ENCODE data around the gene COL15A1.

Gene COL15A1

GRCh38 chr9:98902925-98903324 is 40.8 kb upstream of the COL15A1 start:
- no peaks in the 10 kb centered on the region for H3K79me2 ChIP-seq (ENCODE audit: insufficient read depth, low read length)
- no peaks in the 10 kb centered on the region for H3F3A ChIP-seq (ENCODE audit: low read depth)
- no peaks in the 10 kb centered on the region for H4K20me1 ChIP-seq (ENCODE audit: insufficient read depth, low read length, poor library complexity, severe bottlenecking)
- H3K9me3 ChIP-seq (ENCODE audit: insufficient read depth, low read depth, low read length), result no peaks in the 10 kb centered on the region
- H3K9me2 ChIP-seq (replicated peaks; ENCODE audit: low read depth, low read length), result no peaks in the 10 kb centered on the region
- H3K9ac ChIP-seq (ENCODE audit: low read depth, low read length, poor library complexity, severe bottlenecking), result no peak overlapping the region
- H3K36me3 ChIP-seq (ENCODE audit: insufficient read depth, low read length), result no peaks in the 10 kb centered on the region
- H3K4me3 ChIP-seq (ENCODE audit: low read length, poor library complexity, severe bottlenecking), result no peak overlapping the region
- H3K27me3 ChIP-seq (ENCODE audit: insufficient read depth, low read length, poor library complexity, severe bottlenecking), result no peaks in the 10 kb centered on the region
- peaks cover 4% of the 10 kb centered on the region for H3K4me1 ChIP-seq (ENCODE audit: insufficient read depth, low read length, poor library complexity, severe bottlenecking)
- no peak overlapping the region for H2AFZ ChIP-seq (ENCODE audit: low read length)
- TF ChIP-seq EZH2phosphoT487 (IDR thresholded peaks at IDR 0.05; ENCODE audit: borderline replicate concordance) (no peak), CTCF (conservative IDR thresholded peaks at IDR 0.05; ENCODE audit: low read length) (no peak)
- H3K4me2 ChIP-seq (ENCODE audit: low read depth, low read length, poor library complexity, severe bottlenecking), result no peak overlapping the region

GRCh38 chr9:98903961-98904411 is 39.7 kb upstream of the COL15A1 start:
- Histone ChIP-seq H3F3A (ENCODE audit: low read depth) (no peaks in the 10 kb centered on the region), H3K4me2 (ENCODE audit: low read depth, low read length, poor library complexity, severe bottlenecking) (no peak overlapping the region), H2AFZ (ENCODE audit: low read length) (no peak overlapping the region)

GRCh38 chr9:98905015-98905414 is 38.7 kb upstream of the COL15A1 start:
- no peak overlapping the region for H3K4me2 ChIP-seq (ENCODE audit: low read depth, low read length, poor library complexity, severe bottlenecking)
- H2AFZ ChIP-seq (ENCODE audit: low read length), result no peak overlapping the region
- H3K9me3 ChIP-seq (ENCODE audit: insufficient read depth, low read depth, low read length), result no peaks in the 10 kb centered on the region

More at GRCh38 chr9:98903961-98904411, 39.7 kb upstream of the COL15A1 start:
- H3K4me3 ChIP-seq (ENCODE audit: low read length, poor library complexity, severe bottlenecking), result no peak overlapping the region
- H3K9ac ChIP-seq (ENCODE audit: low read depth, low read length, poor library complexity, severe bottlenecking), result no peak overlapping the region
- no peaks in the 10 kb centered on the region for H3K9me3 ChIP-seq (ENCODE audit: insufficient read depth, low read depth, low read length)
- H3K4me1 ChIP-seq (ENCODE audit: insufficient read depth, low read length, poor library complexity, severe bottlenecking), result peaks cover 4% of the 10 kb centered on the region
- H4K20me1 ChIP-seq (ENCODE audit: insufficient read depth, low read length, poor library complexity, severe bottlenecking), result no peaks in the 10 kb centered on the region
- H3K79me2 ChIP-seq (ENCODE audit: insufficient read depth, low read length), result no peaks in the 10 kb centered on the region
- H3K27me3 ChIP-seq (ENCODE audit: insufficient read depth, low read length, poor library complexity, severe bottlenecking), result no peaks in the 10 kb centered on the region
- no peaks in the 10 kb centered on the region for H3K36me3 ChIP-seq (ENCODE audit: insufficient read depth, low read length)
- no peaks in the 10 kb centered on the region for H3K9me2 ChIP-seq (replicated peaks; ENCODE audit: low read depth, low read length)
- TF ChIP-seq CTCF (conservative IDR thresholded peaks at IDR 0.05; ENCODE audit: low read length) (no peak), EZH2phosphoT487 (IDR thresholded peaks at IDR 0.05; ENCODE audit: borderline replicate concordance) (no peak)

More at GRCh38 chr9:98905015-98905414, 38.7 kb upstream of the COL15A1 start:
- H3K36me3 ChIP-seq (ENCODE audit: insufficient read depth, low read length), result no peaks in the 10 kb centered on the region
- H3K9ac ChIP-seq (ENCODE audit: low read depth, low read length, poor library complexity, severe bottlenecking), result no peak overlapping the region
- no peaks in the 10 kb centered on the region for H3K27me3 ChIP-seq (ENCODE audit: insufficient read depth, low read length, poor library complexity, severe bottlenecking)
- no peaks in the 10 kb centered on the region for H4K20me1 ChIP-seq (ENCODE audit: insufficient read depth, low read length, poor library complexity, severe bottlenecking)
- TF ChIP-seq EZH2phosphoT487 (IDR thresholded peaks at IDR 0.05; ENCODE audit: borderline replicate concordance), result no peak
- TF ChIP-seq CTCF (conservative IDR thresholded peaks at IDR 0.05; ENCODE audit: low read length), result no peak
- H3K4me3 ChIP-seq (ENCODE audit: low read length, poor library complexity, severe bottlenecking), result no peak overlapping the region
- no peaks in the 10 kb centered on the region for H3F3A ChIP-seq (ENCODE audit: low read depth)
- no peaks in the 10 kb centered on the region for H3K9me2 ChIP-seq (replicated peaks; ENCODE audit: low read depth, low read length)
- no peaks in the 10 kb centered on the region for H3K4me1 ChIP-seq (ENCODE audit: insufficient read depth, low read length, poor library complexity, severe bottlenecking)
- H3K79me2 ChIP-seq (ENCODE audit: insufficient read depth, low read length), result no peaks in the 10 kb centered on the region
